Lower leg skin (tissue), 3 donors: ENCODE measurements around the gene HACL1.

Experiments used
- POLR2A ChIP-seq, 2 donors: fragments of 450-650 bp; IDR thresholded peaks; one replicate each; pipeline ENCODE4 v1.6.1; 2016 to 2017; ENCODE audit warnings: antibody characterized with exemption in 2 of 2, mild to moderate bottlenecking in 1 of 2, moderate library complexity in 1 of 2
- TF ChIP-seq, protein P1 (sequence below), 3 donors: fragments of 450-650 bp; IDR thresholded peaks; one replicate each; pipeline ENCODE4 v1.5.1; 2016; ENCODE audit warnings: antibody characterized with exemption in 3 of 3, mild to moderate bottlenecking in 3 of 3, moderate library complexity in 2 of 3

DNA sequence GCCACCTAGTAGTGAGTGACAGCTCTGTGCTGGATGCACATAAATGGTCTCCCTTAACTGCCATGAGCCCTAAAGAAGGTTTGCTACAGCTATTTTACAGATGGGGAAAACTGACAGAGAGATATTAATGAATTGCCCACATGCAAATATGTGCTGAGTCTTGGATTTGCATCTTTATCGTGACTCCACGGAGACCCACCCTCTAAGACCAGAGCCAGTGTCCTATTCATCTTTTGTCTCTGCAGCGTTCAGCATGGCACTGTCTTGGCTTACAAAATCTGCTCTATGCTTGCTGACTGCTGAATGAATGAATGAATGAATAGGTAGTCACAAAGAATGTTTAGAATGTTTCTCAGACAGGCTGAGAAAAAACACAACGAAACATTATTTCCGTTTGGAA, 48.5 kb upstream of the HACL1 start:
- no peak for TF ChIP-seq POLR2A (IDR thresholded peaks at IDR 0.05)
- TF ChIP-seq, protein P1, sequence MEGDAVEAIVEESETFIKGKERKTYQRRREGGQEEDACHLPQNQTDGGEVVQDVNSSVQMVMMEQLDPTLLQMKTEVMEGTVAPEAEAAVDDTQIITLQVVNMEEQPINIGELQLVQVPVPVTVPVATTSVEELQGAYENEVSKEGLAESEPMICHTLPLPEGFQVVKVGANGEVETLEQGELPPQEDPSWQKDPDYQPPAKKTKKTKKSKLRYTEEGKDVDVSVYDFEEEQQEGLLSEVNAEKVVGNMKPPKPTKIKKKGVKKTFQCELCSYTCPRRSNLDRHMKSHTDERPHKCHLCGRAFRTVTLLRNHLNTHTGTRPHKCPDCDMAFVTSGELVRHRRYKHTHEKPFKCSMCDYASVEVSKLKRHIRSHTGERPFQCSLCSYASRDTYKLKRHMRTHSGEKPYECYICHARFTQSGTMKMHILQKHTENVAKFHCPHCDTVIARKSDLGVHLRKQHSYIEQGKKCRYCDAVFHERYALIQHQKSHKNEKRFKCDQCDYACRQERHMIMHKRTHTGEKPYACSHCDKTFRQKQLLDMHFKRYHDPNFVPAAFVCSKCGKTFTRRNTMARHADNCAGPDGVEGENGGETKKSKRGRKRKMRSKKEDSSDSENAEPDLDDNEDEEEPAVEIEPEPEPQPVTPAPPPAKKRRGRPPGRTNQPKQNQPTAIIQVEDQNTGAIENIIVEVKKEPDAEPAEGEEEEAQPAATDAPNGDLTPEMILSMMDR (IDR thresholded peaks at IDR 0.05), result no peak
